HUDEP-2 (cell line): Measurements from ENCODE around the gene ATP7B.

ENCODE experiments used
- DNase-seq, 76 experiments: peaks; one replicate each; lab custom pipeline; 2025; ENCODE audit not compliant: unreplicated experiment in 76 of 76; lab: John Stamatoyannopoulos, UW

ATP7B gene

GRCh38 chr13:51980908-51981307 lies 30.3 kb downstream of the ATP7B start:
- DNase-seq: no peak

GRCh38 chr13:51978796-51979556 lies 32.3 kb downstream of the ATP7B start:
- DNase-seq: peak in 29 of 76 experiments; percentile 13 to 86 (median 32)

- DNase-seq: no peak
Observed at GRCh38 chr13:51977625-51978024, 33.6 kb downstream of the ATP7B start.

GRCh38 chr13:51976890-51977289 lies 34.4 kb downstream of the ATP7B start:
- no peak for DNase-seq

GRCh38 chr13:51976423-51976822 lies 34.8 kb downstream of the ATP7B start:
- DNase-seq: no peak

GRCh38 chr13:51974482-51974881 lies 36.8 kb downstream of the ATP7B start:
- DNase-seq: peak in 4 of 76 experiments; percentile 12 to 54 (median 32)

- DNase-seq: no peak
Observed at GRCh38 chr13:51971520-51972426, 39.5 kb downstream of the ATP7B start.

- DNase-seq: no peak
Observed at GRCh38 chr13:51970349-51970748, 40.9 kb downstream of the ATP7B start.

- no peak for DNase-seq
Observed at GRCh38 chr13:51967482-51968446, 43.5 kb downstream of the ATP7B start.

GRCh38 chr13:51966186-51966585 lies 45.1 kb downstream of the ATP7B start:
- DNase-seq: no peak

GRCh38 chr13:51961493-51962403 lies 49.5 kb downstream of the ATP7B start:
- no peak for DNase-seq

GRCh38 chr13:51960766-51961165 lies 50.5 kb downstream of the ATP7B start:
- no peak for DNase-seq

GRCh38 chr13:51959773-51960172 lies 51.5 kb downstream of the ATP7B start:
- peak in 8 of 76 experiments; percentile 1 to 16 (median 12) for DNase-seq

- DNase-seq: no peak
Observed at GRCh38 chr13:51958217-51958547, 53.1 kb downstream of the ATP7B start.

- no peak for DNase-seq
Observed at GRCh38 chr13:51957377-51958216, 53.7 kb downstream of the ATP7B start.

- DNase-seq: no peak
Observed at GRCh38 chr13:51956717-51957116, 54.5 kb downstream of the ATP7B start.

- DNase-seq: peak in 71 of 76 experiments; percentile 2 to 90 (median 58)
Observed at GRCh38 chr13:51955816-51956603, 55.2 kb downstream of the ATP7B start.

GRCh38 chr13:51955281-51955771 lies 55.9 kb downstream of the ATP7B start:
- DNase-seq: peak in 26 of 76 experiments; percentile 5 to 70 (median 26)
